ENCODE results near the gene PIP4P1.

The PIP4P1 gene

GRCh38 chr14:20435582-20436362 lies 25.5 kb downstream of the PIP4P1 start, which contains the start of gene KLHL33:
Gene KLHL33 (minus strand): TSS chr14:20436166. CDS start chr14:20435811, 355 bp downstream.
- Histone ChIP-seq H3K27ac (no peak within 1 kb of the TSS), H3K4me3 (no peak within 1 kb of the TSS), H3K36me3 (ENCODE audit: insufficient read depth, low read length) (no peaks in the 10 kb centered on the region), H3K9me3 (ENCODE audit: low read depth, low read length) (no peaks in the 10 kb centered on the region), H3K9ac (ENCODE audit: insufficient read length) (no peak within 1 kb of the TSS)
- no peak for DNase-seq (ENCODE audit: low read depth, low spot score)
- TF ChIP-seq FOXP2 (optimal IDR thresholded peaks at IDR 0.05; ENCODE audit: control extremely low read depth, extremely low read length, insufficient read depth), result no peak
- TF ChIP-seq EZH2 (IDR thresholded peaks at IDR 0.05), result no peak
- no peak for TF ChIP-seq POLR2AphosphoS5 (IDR thresholded peaks at IDR 0.05; ENCODE audit: borderline replicate concordance, low read depth, low read length)

GRCh38 chr14:20434701-20435581 lies 26.3 kb downstream of the PIP4P1 start:
- no peak overlapping the region for H3K27ac ChIP-seq
- H3K9me3 ChIP-seq (ENCODE audit: low read depth, low read length), result no peaks in the 10 kb centered on the region
- DNase-seq (ENCODE audit: low read depth, low spot score), result no peak
- no peak for TF ChIP-seq FOXP2 (optimal IDR thresholded peaks at IDR 0.05; ENCODE audit: control extremely low read depth, extremely low read length, insufficient read depth)
- TF ChIP-seq EZH2 (IDR thresholded peaks at IDR 0.05), result no peak
- TF ChIP-seq POLR2AphosphoS5 (IDR thresholded peaks at IDR 0.05; ENCODE audit: borderline replicate concordance, low read depth, low read length), result no peak
- H3K9ac ChIP-seq (ENCODE audit: insufficient read length), result no peak overlapping the region
- H3K36me3 ChIP-seq (ENCODE audit: insufficient read depth, low read length), result no peaks in the 10 kb centered on the region
- no peak overlapping the region for H3K4me3 ChIP-seq

GRCh38 chr14:20429801-20430669 lies 31.2 kb downstream of the PIP4P1 start:
- H3K9ac ChIP-seq (ENCODE audit: insufficient read length), result no peak overlapping the region
- H3K36me3 ChIP-seq (ENCODE audit: insufficient read depth, low read length), result no peaks in the 10 kb centered on the region
- no peak overlapping the region for H3K27ac ChIP-seq
- TF ChIP-seq EZH2 (IDR thresholded peaks at IDR 0.05), result no peak
- TF ChIP-seq POLR2AphosphoS5 (IDR thresholded peaks at IDR 0.05; ENCODE audit: borderline replicate concordance, low read depth, low read length), result no peak
- TF ChIP-seq FOXP2 (optimal IDR thresholded peaks at IDR 0.05; ENCODE audit: control extremely low read depth, extremely low read length, insufficient read depth), result no peak
- no peak overlapping the region for H3K4me3 ChIP-seq
- DNase-seq (ENCODE audit: low read depth, low spot score), result no peak
- no peaks in the 10 kb centered on the region for H3K9me3 ChIP-seq (ENCODE audit: low read depth, low read length)

GRCh38 chr14:20428802-20429201 lies 32.4 kb downstream of the PIP4P1 start:
- TF ChIP-seq FOXP2 (optimal IDR thresholded peaks at IDR 0.05; ENCODE audit: control extremely low read depth, extremely low read length, insufficient read depth), result no peak
- TF ChIP-seq EZH2 (IDR thresholded peaks at IDR 0.05), result no peak
- no peak for TF ChIP-seq POLR2AphosphoS5 (IDR thresholded peaks at IDR 0.05; ENCODE audit: borderline replicate concordance, low read depth, low read length)
- DNase-seq (ENCODE audit: low read depth, low spot score), result no peak
- H3K9ac ChIP-seq (ENCODE audit: insufficient read length), result no peak overlapping the region
- H3K36me3 ChIP-seq (ENCODE audit: insufficient read depth, low read length), result no peaks in the 10 kb centered on the region
- no peak overlapping the region for H3K4me3 ChIP-seq
- no peaks in the 10 kb centered on the region for H3K9me3 ChIP-seq (ENCODE audit: low read depth, low read length)
- H3K27ac ChIP-seq, result no peak overlapping the region

GRCh38 chr14:20428010-20428365 lies 33.2 kb downstream of the PIP4P1 start:
- no peak overlapping the region for H3K4me3 ChIP-seq
- DNase-seq (ENCODE audit: low read depth, low spot score), result no peak
- H3K9me3 ChIP-seq (ENCODE audit: low read depth, low read length), result no peaks in the 10 kb centered on the region
- H3K36me3 ChIP-seq (ENCODE audit: insufficient read depth, low read length), result no peaks in the 10 kb centered on the region
- no peak for TF ChIP-seq POLR2AphosphoS5 (IDR thresholded peaks at IDR 0.05; ENCODE audit: borderline replicate concordance, low read depth, low read length)
- no peak for TF ChIP-seq FOXP2 (optimal IDR thresholded peaks at IDR 0.05; ENCODE audit: control extremely low read depth, extremely low read length, insufficient read depth)
- no peak for TF ChIP-seq EZH2 (IDR thresholded peaks at IDR 0.05)
- no peak overlapping the region for H3K9ac ChIP-seq (ENCODE audit: insufficient read length)
- H3K27ac ChIP-seq, result no peak overlapping the region

- no peak for DNase-seq (ENCODE audit: low read depth, low spot score)
- no peak for TF ChIP-seq POLR2AphosphoS5 (IDR thresholded peaks at IDR 0.05; ENCODE audit: borderline replicate concordance, low read depth, low read length)
- no peak overlapping the region for H3K9ac ChIP-seq (ENCODE audit: insufficient read length)
- no peak overlapping the region for H3K4me3 ChIP-seq
- no peaks in the 10 kb centered on the region for H3K9me3 ChIP-seq (ENCODE audit: low read depth, low read length)
- H3K36me3 ChIP-seq (ENCODE audit: insufficient read depth, low read length), result no peaks in the 10 kb centered on the region
- no peak overlapping the region for H3K27ac ChIP-seq
Measured at GRCh38 chr14:20427231-20428009, 33.8 kb downstream of the PIP4P1 start.

- H3K9ac ChIP-seq (ENCODE audit: insufficient read length), result no peak overlapping the region
- no peak overlapping the region for H3K4me3 ChIP-seq
- no peak for DNase-seq (ENCODE audit: low read depth, low spot score)
- no peak overlapping the region for H3K27ac ChIP-seq
- no peak for TF ChIP-seq POLR2AphosphoS5 (IDR thresholded peaks at IDR 0.05; ENCODE audit: borderline replicate concordance, low read depth, low read length)
- TF ChIP-seq EZH2 (IDR thresholded peaks at IDR 0.05), result no peak
- TF ChIP-seq FOXP2 (optimal IDR thresholded peaks at IDR 0.05; ENCODE audit: control extremely low read depth, extremely low read length, insufficient read depth), result no peak
- H3K36me3 ChIP-seq (ENCODE audit: insufficient read depth, low read length), result no peaks in the 10 kb centered on the region
- no peaks in the 10 kb centered on the region for H3K9me3 ChIP-seq (ENCODE audit: low read depth, low read length)
Measured at GRCh38 chr14:20424851-20425250, 36.4 kb downstream of the PIP4P1 start.
